Right lung (tissue), 5 donors: ENCODE measurements around the gene F8. TPM values are rescaled to one million over a fixed set of nuclear protein-coding genes. Genes with fewer than 3 reads are reported as not detected.
"Not testable (repeated sequence)": the region's sequence is repeated elsewhere in the genome, so short reads cannot be mapped to it uniquely, and the experiment has no call there.

Source experiments
- DNase-seq, 2 donors: peaks; one replicate each; pipeline ENCODE4 v3.0.0-alpha.2; 2013
- polyA plus RNA-seq, 5 donors: library from polyadenylated mRNA; unstranded; fragments of 120-200 nt; gene quantifications; one replicate each; pipeline versions ENCODE4 v1.2.1 to v1.2.3, GENCODE V29; 2013; ENCODE audit warnings: inconsistent platforms in 1 of 5, low replicate concordance in 1 of 5; ENCODE audit not compliant: insufficient read length in 5 of 5, insufficient read depth in 1 of 5

The F8 gene
- polyA plus RNA-seq, 5 donors = 3.7 to 5.9 (median 4.7) TPM

- DNase-seq = not testable (repeated sequence)
Measured at GRCh38 chrX:154886069-154886788, 136.3 kb downstream of the F8 start, which contains the start of gene F8A1. Gene F8A1, plus strand, starts transcription at chrX:154886355. Its CDS starts 20 bp downstream, at chrX:154886375.

- not testable (repeated sequence) for DNase-seq
Measured at GRCh38 chrX:154885549-154885948, 137.0 kb downstream of the F8 start.

- not testable (repeated sequence) for DNase-seq
Measured at GRCh38 chrX:154885057-154885456, 137.5 kb downstream of the F8 start.

GRCh38 chrX:154884069-154884468, 138.5 kb downstream of the F8 start:
- not testable (repeated sequence) for DNase-seq

GRCh38 chrX:154873329-154873728, 149.2 kb downstream of the F8 start:
- no peak for DNase-seq

- not testable (repeated sequence) for DNase-seq
Measured at GRCh38 chrX:154868522-154868921, 154.0 kb downstream of the F8 start.

GRCh38 chrX:154855256-154855655, 167.3 kb downstream of the F8 start:
- DNase-seq = no peak

GRCh38 chrX:154850957-154851611, 171.4 kb downstream of the F8 start:
- DNase-seq = no peak

- peak; percentile 10 to 22 for DNase-seq
Measured at GRCh38 chrX:154840856-154841255, 181.7 kb downstream of the F8 start.

- DNase-seq = no peak
Measured at GRCh38 chrX:154836163-154836562, 186.4 kb downstream of the F8 start.

- DNase-seq = no peak
Measured at GRCh38 chrX:154834562-154834961, 188.0 kb downstream of the F8 start, which contains the start of gene SMIM9. Gene SMIM9, minus strand, starts transcription at chrX:154834662. Its CDS starts 3,806 bp downstream, at chrX:154830856.

- no peak for DNase-seq
Measured at GRCh38 chrX:154833746-154834274, 188.7 kb downstream of the F8 start.

- DNase-seq = no peak
Measured at GRCh38 chrX:154829926-154830442, 192.5 kb downstream of the F8 start.

- DNase-seq = no peak
Measured at GRCh38 chrX:154829134-154829533, 193.4 kb downstream of the F8 start.

GRCh38 chrX:154828016-154828408, 194.5 kb downstream of the F8 start:
- no peak for DNase-seq

GRCh38 chrX:154827194-154828015, 195.1 kb downstream of the F8 start:
- no peak for DNase-seq

GRCh38 chrX:154825586-154825985, 196.9 kb downstream of the F8 start:
- not testable (repeated sequence) for DNase-seq

GRCh38 chrX:154824638-154825037, 197.9 kb downstream of the F8 start:
- no peak for DNase-seq

- DNase-seq = no peak
Measured at GRCh38 chrX:154822029-154822428, 200.5 kb downstream of the F8 start.

- DNase-seq = no peak
Measured at GRCh38 chrX:154821523-154821922, 201.0 kb downstream of the F8 start.

GRCh38 chrX:154819771-154820341, 202.7 kb downstream of the F8 start:
- no peak for DNase-seq
